ENCODE measurements around the gene TPTE. TPM values are rescaled to one million over a fixed set of nuclear protein-coding genes. Genes with fewer than 3 reads are reported as not detected.
"Not testable (repeated sequence)": the region's sequence is repeated elsewhere in the genome, so short reads cannot be mapped to it uniquely, and the experiment has no call there.

Gene TPTE
- not detected in 3 replicates for total RNA-seq

- H3K9me3 Mint-ChIP-seq = peaks cover 50% of the 10 kb centered on the region
- H3K4me3 Mint-ChIP-seq = no peak within 1 kb of the TSS
- DNase-seq (ENCODE audit: low spot score in 2 of 2, unreplicated experiment in 2 of 2) = no peak
- peaks cover 16% of the 10 kb centered on the region for H3K36me3 Mint-ChIP-seq
- H3K27ac Mint-ChIP-seq = no peak within 1 kb of the TSS
- H3K27me3 Mint-ChIP-seq (ENCODE audit: low read depth) = no peaks in the 10 kb centered on the region
- no peaks in the 10 kb centered on the region for H3K4me1 Mint-ChIP-seq
- no peak for TF ChIP-seq CTCF (IDR thresholded peaks at IDR 0.05; ENCODE audit: unreplicated experiment)
These were observed at the start of gene TPTE for GRCh38 chr21:10521091-10521598. TPTE (plus strand) TSS chr21:10521583; CDS start chr21:10538724, 17,141 bp downstream.

- not testable (repeated sequence) for H3K4me1 Mint-ChIP-seq; H3K4me3 Mint-ChIP-seq; DNase-seq (ENCODE audit: low spot score in 2 of 2, unreplicated experiment in 2 of 2); H3K36me3 Mint-ChIP-seq; H3K27ac Mint-ChIP-seq; H3K27me3 Mint-ChIP-seq (ENCODE audit: low read depth)
- H3K9me3 Mint-ChIP-seq = peaks cover 17% of the 10 kb centered on the region
These were observed 49.4 kb upstream of the TPTE start for GRCh38 chr21:10471999-10472398.

- peaks cover 44% of the 10 kb centered on the region for H3K9me3 Mint-ChIP-seq
- H3K4me3 Mint-ChIP-seq; DNase-seq (ENCODE audit: low spot score in 2 of 2, unreplicated experiment in 2 of 2); H3K36me3 Mint-ChIP-seq; H3K4me1 Mint-ChIP-seq; H3K27me3 Mint-ChIP-seq (ENCODE audit: low read depth); H3K27ac Mint-ChIP-seq: not testable (repeated sequence)
These were observed 43.6 kb upstream of the TPTE start for GRCh38 chr21:10477794-10478193.

GRCh38 chr21:10479875-10480274 lies 41.5 kb upstream of the TPTE start:
- not testable (repeated sequence) for DNase-seq (ENCODE audit: low spot score in 2 of 2, unreplicated experiment in 2 of 2); H3K36me3 Mint-ChIP-seq; H3K4me3 Mint-ChIP-seq; H3K27me3 Mint-ChIP-seq (ENCODE audit: low read depth); H3K4me1 Mint-ChIP-seq; H3K27ac Mint-ChIP-seq
- peaks cover 52% of the 10 kb centered on the region for H3K9me3 Mint-ChIP-seq

GRCh38 chr21:10484864-10485263 lies 36.5 kb upstream of the TPTE start:
- not testable (repeated sequence) for H3K27ac Mint-ChIP-seq; H3K27me3 Mint-ChIP-seq (ENCODE audit: low read depth); H3K4me1 Mint-ChIP-seq; H3K36me3 Mint-ChIP-seq; DNase-seq (ENCODE audit: low spot score in 2 of 2, unreplicated experiment in 2 of 2); H3K4me3 Mint-ChIP-seq
- peaks cover 35% of the 10 kb centered on the region for H3K9me3 Mint-ChIP-seq

GRCh38 chr21:10490453-10490852 lies 30.9 kb upstream of the TPTE start:
- H3K9me3 Mint-ChIP-seq = peaks cover 11% of the 10 kb centered on the region
- DNase-seq (ENCODE audit: low spot score in 2 of 2, unreplicated experiment in 2 of 2); H3K36me3 Mint-ChIP-seq; H3K4me3 Mint-ChIP-seq; H3K27ac Mint-ChIP-seq; H3K27me3 Mint-ChIP-seq (ENCODE audit: low read depth); H3K4me1 Mint-ChIP-seq: not testable (repeated sequence)

GRCh38 chr21:10511116-10511515 lies 10.3 kb upstream of the TPTE start:
- no peak for TF ChIP-seq CTCF (IDR thresholded peaks at IDR 0.05; ENCODE audit: unreplicated experiment)
- peaks cover 35% of the 10 kb centered on the region for H3K9me3 Mint-ChIP-seq

GRCh38 chr21:10516889-10517288 lies 4.5 kb upstream of the TPTE start:
- not testable (repeated sequence) for DNase-seq (ENCODE audit: low spot score in 2 of 2, unreplicated experiment in 2 of 2); H3K4me3 Mint-ChIP-seq; H3K27ac Mint-ChIP-seq; H3K27me3 Mint-ChIP-seq (ENCODE audit: low read depth); H3K4me1 Mint-ChIP-seq
- peaks cover 55% of the 10 kb centered on the region for H3K9me3 Mint-ChIP-seq
- H3K36me3 Mint-ChIP-seq = peaks cover 16% of the 10 kb centered on the region

More at GRCh38 chr21:10511116-10511515, 10.3 kb upstream of the TPTE start:
- Mint-ChIP-seq H3K36me3 (peaks cover 2% of the 10 kb centered on the region), H3K27ac (no peak overlapping the region), H3K27me3 (ENCODE audit: low read depth) (no peaks in the 10 kb centered on the region), H3K4me1 (no peaks in the 10 kb centered on the region), H3K4me3 (no peak overlapping the region)
- no peak for DNase-seq (ENCODE audit: low spot score in 2 of 2, unreplicated experiment in 2 of 2)

- DNase-seq (ENCODE audit: low spot score in 2 of 2, unreplicated experiment in 2 of 2) = not testable (repeated sequence)
- peaks cover 60% of the 10 kb centered on the region for H3K9me3 Mint-ChIP-seq
These were observed 3.5 kb upstream of the TPTE start for GRCh38 chr21:10517904-10518303.

GRCh38 chr21:10521835-10522500 lies 585 bp downstream of the TPTE start:
- not testable (repeated sequence) for H3K27ac Mint-ChIP-seq; H3K4me3 Mint-ChIP-seq; DNase-seq (ENCODE audit: low spot score in 2 of 2, unreplicated experiment in 2 of 2); H3K27me3 Mint-ChIP-seq (ENCODE audit: low read depth); H3K4me1 Mint-ChIP-seq
- peaks cover 45% of the 10 kb centered on the region for H3K9me3 Mint-ChIP-seq
- H3K36me3 Mint-ChIP-seq = peaks cover 16% of the 10 kb centered on the region

More at GRCh38 chr21:10517904-10518303, 3.5 kb upstream of the TPTE start:
- H3K27ac Mint-ChIP-seq; H3K4me3 Mint-ChIP-seq; H3K27me3 Mint-ChIP-seq (ENCODE audit: low read depth); H3K4me1 Mint-ChIP-seq: not testable (repeated sequence)
- peaks cover 19% of the 10 kb centered on the region for H3K36me3 Mint-ChIP-seq
